ENCODE data around the gene OR6K6. TPM values are rescaled to one million over a fixed set of nuclear protein-coding genes. Genes with fewer than 3 reads are reported as not detected.

The OR6K6 gene
- total and polyA plus RNA-seq, 2 experiments from 2014 or later: not detected

Small RNA genes lying within 50 kb of the gene (small RNA-seq; reads per million reads assigned to genes)
- gene OR2AQ1P (ENCODE audit: low replicate concordance): not detected

Other genes starting within 250 kb of the OR6K6 start
- not detected in 2 replicates for gene OR6Y1, start 200.3 kb upstream of the OR6K6 start, total RNA-seq (2014; rRNA removed; shearing (Covaris generic))
- gene OR6Y1, start 200.3 kb upstream of the OR6K6 start, polyA plus RNA-seq (2016; fragmentation: Nextera tagmentation; extraction: Ambion mirVana): not detected in 2 replicates
- not detected in 2 replicates for gene OR6P1, start 184.1 kb upstream of the OR6K6 start, total RNA-seq (2014; rRNA removed; shearing (Covaris generic))
- not detected in 2 replicates for gene OR6P1, start 184.1 kb upstream of the OR6K6 start, polyA plus RNA-seq (2016; fragmentation: Nextera tagmentation; extraction: Ambion mirVana)
- not detected in 2 replicates for gene OR10X1, start 174.8 kb upstream of the OR6K6 start, total RNA-seq (2014; rRNA removed; shearing (Covaris generic))
- gene OR10X1, start 174.8 kb upstream of the OR6K6 start, polyA plus RNA-seq (2016; fragmentation: Nextera tagmentation; extraction: Ambion mirVana): not detected in 2 replicates
- gene OR10Z1, start 149.5 kb upstream of the OR6K6 start, total RNA-seq (2014; rRNA removed; shearing (Covaris generic)): not detected in 2 replicates
- not detected in 2 replicates for gene OR10Z1, start 149.5 kb upstream of the OR6K6 start, polyA plus RNA-seq (2016; fragmentation: Nextera tagmentation; extraction: Ambion mirVana)
- gene SPTA1, start 68.0 kb upstream of the OR6K6 start, total RNA-seq (2014; rRNA removed; shearing (Covaris generic)): not detected in 2 replicates
- not detected in 2 replicates for gene SPTA1, start 68.0 kb upstream of the OR6K6 start, polyA plus RNA-seq (2016; fragmentation: Nextera tagmentation; extraction: Ambion mirVana)
- not detected in 2 replicates for gene OR6K2, start 54.1 kb upstream of the OR6K6 start, total RNA-seq (2014; rRNA removed; shearing (Covaris generic))
- not detected in 2 replicates for gene OR6K2, start 54.1 kb upstream of the OR6K6 start, polyA plus RNA-seq (2016; fragmentation: Nextera tagmentation; extraction: Ambion mirVana)
- not detected in 2 replicates for gene OR6K3, start 34.0 kb upstream of the OR6K6 start, total RNA-seq (2014; rRNA removed; shearing (Covaris generic))
- gene OR6K3, start 34.0 kb upstream of the OR6K6 start, polyA plus RNA-seq (2016; fragmentation: Nextera tagmentation; extraction: Ambion mirVana): not detected in 2 replicates
- gene OR6N1, start 17.5 kb downstream of the OR6K6 start, total RNA-seq (2014; rRNA removed; shearing (Covaris generic)): not detected in 2 replicates
- gene OR6N1, start 17.5 kb downstream of the OR6K6 start, polyA plus RNA-seq (2016; fragmentation: Nextera tagmentation; extraction: Ambion mirVana): not detected in 2 replicates
- gene OR6N2, start 26.5 kb downstream of the OR6K6 start, total RNA-seq (2014; rRNA removed; shearing (Covaris generic)): not detected in 2 replicates
- not detected in 2 replicates for gene OR6N2, start 26.5 kb downstream of the OR6K6 start, polyA plus RNA-seq (2016; fragmentation: Nextera tagmentation; extraction: Ambion mirVana)
- not detected in 2 replicates for gene MNDA, start 76.6 kb downstream of the OR6K6 start, total RNA-seq (2014; rRNA removed; shearing (Covaris generic))
- not detected in 2 replicates for gene MNDA, start 76.6 kb downstream of the OR6K6 start, polyA plus RNA-seq (2016; fragmentation: Nextera tagmentation; extraction: Ambion mirVana)
- not detected in 2 replicates for gene PYHIN1, start 176.8 kb downstream of the OR6K6 start, total RNA-seq (2014; rRNA removed; shearing (Covaris generic))
- not detected in 2 replicates for gene PYHIN1, start 176.8 kb downstream of the OR6K6 start, polyA plus RNA-seq (2016; fragmentation: Nextera tagmentation; extraction: Ambion mirVana)